ENCODE results near the gene LRP4.

DNA sequence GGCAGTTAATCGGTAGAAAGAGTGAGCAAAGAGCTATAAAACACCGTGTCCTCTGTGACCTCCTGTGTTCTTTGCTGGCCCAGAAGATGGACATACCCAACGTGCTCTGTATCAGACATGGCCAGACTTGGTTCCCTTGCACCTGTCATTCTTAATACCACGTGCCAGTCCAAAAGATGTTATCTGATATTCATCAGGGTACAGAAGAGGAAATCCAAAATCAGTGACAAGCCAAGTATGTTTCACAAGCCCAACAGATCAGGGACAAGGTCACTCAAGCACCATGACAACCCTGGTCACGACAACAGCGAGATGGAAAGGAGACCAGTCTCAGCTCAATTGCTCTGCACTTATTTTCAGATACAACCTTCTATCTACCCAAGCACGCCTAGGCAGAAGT lies 3.4 kb downstream of the LRP4 start:
- TF ChIP-seq, protein P1, sequence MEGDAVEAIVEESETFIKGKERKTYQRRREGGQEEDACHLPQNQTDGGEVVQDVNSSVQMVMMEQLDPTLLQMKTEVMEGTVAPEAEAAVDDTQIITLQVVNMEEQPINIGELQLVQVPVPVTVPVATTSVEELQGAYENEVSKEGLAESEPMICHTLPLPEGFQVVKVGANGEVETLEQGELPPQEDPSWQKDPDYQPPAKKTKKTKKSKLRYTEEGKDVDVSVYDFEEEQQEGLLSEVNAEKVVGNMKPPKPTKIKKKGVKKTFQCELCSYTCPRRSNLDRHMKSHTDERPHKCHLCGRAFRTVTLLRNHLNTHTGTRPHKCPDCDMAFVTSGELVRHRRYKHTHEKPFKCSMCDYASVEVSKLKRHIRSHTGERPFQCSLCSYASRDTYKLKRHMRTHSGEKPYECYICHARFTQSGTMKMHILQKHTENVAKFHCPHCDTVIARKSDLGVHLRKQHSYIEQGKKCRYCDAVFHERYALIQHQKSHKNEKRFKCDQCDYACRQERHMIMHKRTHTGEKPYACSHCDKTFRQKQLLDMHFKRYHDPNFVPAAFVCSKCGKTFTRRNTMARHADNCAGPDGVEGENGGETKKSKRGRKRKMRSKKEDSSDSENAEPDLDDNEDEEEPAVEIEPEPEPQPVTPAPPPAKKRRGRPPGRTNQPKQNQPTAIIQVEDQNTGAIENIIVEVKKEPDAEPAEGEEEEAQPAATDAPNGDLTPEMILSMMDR (IDR thresholded peaks at IDR 0.05; ENCODE audit: insufficient read depth, low read length): no peak
- TF ChIP-seq POLR2AphosphoS5 (IDR thresholded peaks at IDR 0.05; ENCODE audit: low read depth) (no peak), SPI1 (IDR thresholded peaks at IDR 0.05; ENCODE audit: borderline replicate concordance, low read depth) (no peak)
- TF ChIP-seq, protein P2, sequence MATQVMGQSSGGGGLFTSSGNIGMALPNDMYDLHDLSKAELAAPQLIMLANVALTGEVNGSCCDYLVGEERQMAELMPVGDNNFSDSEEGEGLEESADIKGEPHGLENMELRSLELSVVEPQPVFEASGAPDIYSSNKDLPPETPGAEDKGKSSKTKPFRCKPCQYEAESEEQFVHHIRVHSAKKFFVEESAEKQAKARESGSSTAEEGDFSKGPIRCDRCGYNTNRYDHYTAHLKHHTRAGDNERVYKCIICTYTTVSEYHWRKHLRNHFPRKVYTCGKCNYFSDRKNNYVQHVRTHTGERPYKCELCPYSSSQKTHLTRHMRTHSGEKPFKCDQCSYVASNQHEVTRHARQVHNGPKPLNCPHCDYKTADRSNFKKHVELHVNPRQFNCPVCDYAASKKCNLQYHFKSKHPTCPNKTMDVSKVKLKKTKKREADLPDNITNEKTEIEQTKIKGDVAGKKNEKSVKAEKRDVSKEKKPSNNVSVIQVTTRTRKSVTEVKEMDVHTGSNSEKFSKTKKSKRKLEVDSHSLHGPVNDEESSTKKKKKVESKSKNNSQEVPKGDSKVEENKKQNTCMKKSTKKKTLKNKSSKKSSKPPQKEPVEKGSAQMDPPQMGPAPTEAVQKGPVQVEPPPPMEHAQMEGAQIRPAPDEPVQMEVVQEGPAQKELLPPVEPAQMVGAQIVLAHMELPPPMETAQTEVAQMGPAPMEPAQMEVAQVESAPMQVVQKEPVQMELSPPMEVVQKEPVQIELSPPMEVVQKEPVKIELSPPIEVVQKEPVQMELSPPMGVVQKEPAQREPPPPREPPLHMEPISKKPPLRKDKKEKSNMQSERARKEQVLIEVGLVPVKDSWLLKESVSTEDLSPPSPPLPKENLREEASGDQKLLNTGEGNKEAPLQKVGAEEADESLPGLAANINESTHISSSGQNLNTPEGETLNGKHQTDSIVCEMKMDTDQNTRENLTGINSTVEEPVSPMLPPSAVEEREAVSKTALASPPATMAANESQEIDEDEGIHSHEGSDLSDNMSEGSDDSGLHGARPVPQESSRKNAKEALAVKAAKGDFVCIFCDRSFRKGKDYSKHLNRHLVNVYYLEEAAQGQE (IDR thresholded peaks at IDR 0.05; ENCODE audit: insufficient replicate concordance, low read depth): no peak
